ENCODE measurements around the gene GALK2. TPM values are rescaled to one million over a fixed set of nuclear protein-coding genes. Genes with fewer than 3 reads are reported as not detected.

The GALK2 gene
- total RNA-seq, 1 donor from 2014 or later, result 28.6 TPM

DNA sequence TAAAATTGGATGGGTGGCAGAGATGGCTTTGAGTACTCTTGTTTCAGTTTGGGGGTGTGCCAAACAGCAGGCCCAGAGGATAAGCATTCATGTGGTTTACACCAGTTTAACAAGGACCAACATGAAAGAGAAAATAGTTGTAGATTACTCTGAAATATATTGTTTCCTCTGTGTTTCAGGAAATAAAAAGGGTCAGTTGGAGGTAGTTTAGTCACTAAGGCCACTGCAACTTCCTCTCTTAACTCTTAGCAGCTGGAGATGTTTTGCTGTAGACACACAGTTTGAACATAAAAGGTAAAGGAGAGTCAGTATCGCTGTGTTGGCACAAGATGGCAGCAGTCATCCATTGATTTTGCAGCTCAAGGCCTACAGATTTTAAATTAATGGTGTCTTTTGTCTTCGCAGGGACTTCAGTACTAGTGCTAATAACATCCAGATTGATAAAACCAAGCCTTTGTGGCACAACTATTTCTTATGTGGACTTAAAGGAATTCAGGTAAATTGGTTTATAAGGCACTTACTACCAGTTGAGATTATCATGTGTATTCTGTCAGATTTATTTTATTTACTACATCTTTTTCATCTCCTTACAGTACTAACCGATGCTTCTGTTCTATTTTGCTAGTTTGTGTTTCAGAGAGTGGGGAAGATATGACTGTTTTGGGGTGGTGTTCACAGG, 65.5 kb downstream of the GALK2 start:
- Histone ChIP-seq H3K36me3 (ENCODE audit: control insufficient read depth, insufficient read depth, low read length) (no peaks in the 10 kb centered on the region), H3K27me3 (ENCODE audit: control insufficient read depth, insufficient read depth, low read length) (no peaks in the 10 kb centered on the region), H3K4me3 (ENCODE audit: low read depth, low read length) (no peak overlapping the region)
- peak; percentile 72 for TF ChIP-seq CTCF (IDR thresholded peaks at IDR 0.05; ENCODE audit: insufficient read depth, low read length, poor library complexity, severe bottlenecking)
- DNase-seq (ENCODE audit: low read depth), result peak; percentile 26

GRCh38 chr15:49236869-49237268, 66.8 kb downstream of the GALK2 start:
- no peaks in the 10 kb centered on the region for H3K27me3 ChIP-seq (ENCODE audit: control insufficient read depth, insufficient read depth, low read length)
- no peaks in the 10 kb centered on the region for H3K36me3 ChIP-seq (ENCODE audit: control insufficient read depth, insufficient read depth, low read length)
- H3K4me3 ChIP-seq (ENCODE audit: low read depth, low read length), result no peak overlapping the region
- no peak for DNase-seq (ENCODE audit: low read depth)
- TF ChIP-seq CTCF (IDR thresholded peaks at IDR 0.05; ENCODE audit: insufficient read depth, low read length, poor library complexity, severe bottlenecking), result no peak

GRCh38 chr15:49238342-49238741, 68.3 kb downstream of the GALK2 start:
- no peak for TF ChIP-seq CTCF (IDR thresholded peaks at IDR 0.05; ENCODE audit: insufficient read depth, low read length, poor library complexity, severe bottlenecking)
- Histone ChIP-seq H3K36me3 (ENCODE audit: control insufficient read depth, insufficient read depth, low read length) (no peaks in the 10 kb centered on the region), H3K27me3 (ENCODE audit: control insufficient read depth, insufficient read depth, low read length) (no peaks in the 10 kb centered on the region), H3K4me3 (ENCODE audit: low read depth, low read length) (no peak overlapping the region)
- DNase-seq (ENCODE audit: low read depth), result no peak

DNA sequence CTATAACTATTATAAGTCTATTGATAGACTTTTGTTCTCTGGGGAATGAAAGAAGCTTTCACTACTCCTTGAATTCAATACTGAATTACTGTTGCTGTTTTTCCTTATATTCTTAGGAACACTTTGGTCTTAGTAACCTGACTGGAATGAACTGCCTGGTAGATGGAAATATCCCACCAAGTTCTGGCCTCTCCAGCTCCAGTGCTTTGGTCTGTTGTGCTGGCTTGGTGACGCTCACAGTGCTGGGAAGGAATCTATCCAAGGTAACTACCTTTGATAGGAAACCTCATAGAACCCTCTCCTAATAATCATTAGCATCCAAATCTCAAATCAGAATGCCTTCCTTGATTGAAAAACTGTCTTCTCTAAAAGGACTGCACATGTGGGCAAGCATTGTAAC, 69.1 kb downstream of the GALK2 start:
- Histone ChIP-seq H3K36me3 (ENCODE audit: control insufficient read depth, insufficient read depth, low read length) (no peaks in the 10 kb centered on the region), H3K4me3 (ENCODE audit: low read depth, low read length) (no peak overlapping the region), H3K27me3 (ENCODE audit: control insufficient read depth, insufficient read depth, low read length) (no peaks in the 10 kb centered on the region)
- no peak for DNase-seq (ENCODE audit: low read depth)
- TF ChIP-seq CTCF (IDR thresholded peaks at IDR 0.05; ENCODE audit: insufficient read depth, low read length, poor library complexity, severe bottlenecking), result no peak

GRCh38 chr15:49242820-49243219, 72.8 kb downstream of the GALK2 start:
- TF ChIP-seq CTCF (IDR thresholded peaks at IDR 0.05; ENCODE audit: insufficient read depth, low read length, poor library complexity, severe bottlenecking), result no peak
- no peaks in the 10 kb centered on the region for H3K27me3 ChIP-seq (ENCODE audit: control insufficient read depth, insufficient read depth, low read length)
- no peak overlapping the region for H3K4me3 ChIP-seq (ENCODE audit: low read depth, low read length)
- peak; percentile 5 for DNase-seq (ENCODE audit: low read depth)
- no peaks in the 10 kb centered on the region for H3K36me3 ChIP-seq (ENCODE audit: control insufficient read depth, insufficient read depth, low read length)

GRCh38 chr15:49247556-49248110, 77.6 kb downstream of the GALK2 start:
- TF ChIP-seq CTCF (IDR thresholded peaks at IDR 0.05; ENCODE audit: insufficient read depth, low read length, poor library complexity, severe bottlenecking), result no peak
- H3K4me3 ChIP-seq (ENCODE audit: low read depth, low read length), result no peak overlapping the region
- no peaks in the 10 kb centered on the region for H3K36me3 ChIP-seq (ENCODE audit: control insufficient read depth, insufficient read depth, low read length)
- H3K27me3 ChIP-seq (ENCODE audit: control insufficient read depth, insufficient read depth, low read length), result no peaks in the 10 kb centered on the region
- no peak for DNase-seq (ENCODE audit: low read depth)
